ENCODE measurements around the gene EHMT1.
A peak's percentile ranks its signal among the peaks of the same experiment; 100 is the strongest.

The EHMT1 gene

GRCh38 chr9:137690930-137691645 lies 72.3 kb downstream of the EHMT1 start:
- no peak for DNase-seq (ENCODE audit: low spot score)
- Histone ChIP-seq H3K27me3 (ENCODE audit: insufficient read depth, poor library complexity, severe bottlenecking) (no peaks in the 10 kb centered on the region), H3K27ac (ENCODE audit: poor library complexity, severe bottlenecking) (no peak overlapping the region)

GRCh38 chr9:137691646-137692351 lies 73.0 kb downstream of the EHMT1 start:
- ATAC-seq (ENCODE audit: low read depth) (no peak), DNase-seq (ENCODE audit: low spot score) (no peak)
- TF ChIP-seq CTCF (IDR thresholded peaks at IDR 0.05; ENCODE audit: poor library complexity, severe bottlenecking), result no peak
- Histone ChIP-seq H3K9me3 (ENCODE audit: severe bottlenecking) (no peaks in the 10 kb centered on the region), H3K27me3 (ENCODE audit: insufficient read depth, poor library complexity, severe bottlenecking) (no peaks in the 10 kb centered on the region), H3K36me3 (ENCODE audit: low read depth) (no peaks in the 10 kb centered on the region), H3K4me3 (ENCODE audit: severe bottlenecking) (no peak overlapping the region), H3K4me1 (ENCODE audit: insufficient read depth, poor library complexity, severe bottlenecking) (peaks cover 3% of the 10 kb centered on the region), H3K27ac (ENCODE audit: poor library complexity, severe bottlenecking) (no peak overlapping the region)

More at GRCh38 chr9:137690930-137691645, 72.3 kb downstream of the EHMT1 start:
- no peaks in the 10 kb centered on the region for H3K9me3 ChIP-seq (ENCODE audit: severe bottlenecking)
- H3K4me1 ChIP-seq (ENCODE audit: insufficient read depth, poor library complexity, severe bottlenecking), result peaks cover 3% of the 10 kb centered on the region
- no peak for ATAC-seq (ENCODE audit: low read depth)
- no peak for TF ChIP-seq CTCF (IDR thresholded peaks at IDR 0.05; ENCODE audit: poor library complexity, severe bottlenecking)
- H3K36me3 ChIP-seq (ENCODE audit: low read depth), result no peaks in the 10 kb centered on the region
- H3K4me3 ChIP-seq (ENCODE audit: severe bottlenecking), result no peak overlapping the region

- H3K36me3 ChIP-seq (ENCODE audit: low read depth), result no peaks in the 10 kb centered on the region
- no peak for DNase-seq (ENCODE audit: low spot score)
- no peak overlapping the region for H3K4me3 ChIP-seq (ENCODE audit: severe bottlenecking)
- H3K9me3 ChIP-seq (ENCODE audit: severe bottlenecking), result no peaks in the 10 kb centered on the region
- ATAC-seq (ENCODE audit: low read depth), result no peak
- H3K27me3 ChIP-seq (ENCODE audit: insufficient read depth, poor library complexity, severe bottlenecking), result no peaks in the 10 kb centered on the region
- no peak for TF ChIP-seq CTCF (IDR thresholded peaks at IDR 0.05; ENCODE audit: poor library complexity, severe bottlenecking)
- H3K27ac ChIP-seq (ENCODE audit: poor library complexity, severe bottlenecking), result no peak overlapping the region
- H3K4me1 ChIP-seq (ENCODE audit: insufficient read depth, poor library complexity, severe bottlenecking), result peaks cover 3% of the 10 kb centered on the region
Observed at GRCh38 chr9:137694236-137694959, 75.6 kb downstream of the EHMT1 start.

GRCh38 chr9:137694962-137695875 lies 76.4 kb downstream of the EHMT1 start:
- ATAC-seq (ENCODE audit: low read depth) (no peak), DNase-seq (ENCODE audit: low spot score) (no peak)
- no peaks in the 10 kb centered on the region for H3K27me3 ChIP-seq (ENCODE audit: insufficient read depth, poor library complexity, severe bottlenecking)
- H3K36me3 ChIP-seq (ENCODE audit: low read depth), result no peaks in the 10 kb centered on the region
- H3K9me3 ChIP-seq (ENCODE audit: severe bottlenecking), result no peaks in the 10 kb centered on the region
- no peak overlapping the region for H3K27ac ChIP-seq (ENCODE audit: poor library complexity, severe bottlenecking)
- H3K4me1 ChIP-seq (ENCODE audit: insufficient read depth, poor library complexity, severe bottlenecking), result peaks cover 3% of the 10 kb centered on the region
- peak; percentile 38 for TF ChIP-seq CTCF (IDR thresholded peaks at IDR 0.05; ENCODE audit: poor library complexity, severe bottlenecking)
- H3K4me3 ChIP-seq (ENCODE audit: severe bottlenecking), result no peak overlapping the region

All from RWPE2 (cell line).